HepG2 (cell line): ENCODE measurements around the gene GGA3. TPM values are rescaled to one million over a fixed set of nuclear protein-coding genes. Genes with fewer than 3 reads are reported as not detected.

Source experiments
- ARHGAP35 ChIP-seq: sonication (generic); formaldehyde crosslinking; IDR thresholded peaks from 2 replicates; pipeline ENCODE4 v1.9.0; 2022; ENCODE audit warnings: mild to moderate bottlenecking, inconsistent platforms, moderate library complexity, missing genetic modification reagents, borderline replicate concordance
- ATF1 ChIP-seq: IDR thresholded peaks from 2 replicates; pipeline ENCODE4 v1.6.1; 2016; ENCODE audit warnings: mild to moderate bottlenecking, control low read depth
- BHLHE40 ChIP-seq: IDR thresholded peaks from 2 replicates; pipeline ENCODE4 v1.6.1; 2011; ENCODE audit warnings: low read length, improper control_type of control experiment
- EEA1 ChIP-seq: sonication (generic); formaldehyde crosslinking; IDR thresholded peaks from 2 replicates; pipeline ENCODE4 v1.5.1; 2020; ENCODE audit warnings: mild to moderate bottlenecking, missing genetic modification reagents, borderline replicate concordance
- ELF4 ChIP-seq: sonication (generic); formaldehyde crosslinking; IDR thresholded peaks from 2 replicates; pipeline ENCODE4 v1.5.0; 2020; ENCODE audit warnings: missing genetic modification reagents, mild to moderate bottlenecking, moderate library complexity, borderline replicate concordance
- HOXA5 ChIP-seq: sonication (generic); formaldehyde crosslinking; IDR thresholded peaks from 2 replicates; pipeline ENCODE4 v1.4.0; 2020; ENCODE audit warnings: missing genetic modification reagents
- KLF16 ChIP-seq, 2 experiments: sonication (generic) in 1 of 2; formaldehyde crosslinking in 1 of 2; IDR thresholded peaks; 2 replicates each; pipeline versions ENCODE4 v1.6.1 to v1.8.0; 2016 to 2023; ENCODE audit warnings: missing genetic modification reagents in 2 of 2, missing compliant biosample characterization in 1 of 2
- MTF2 ChIP-seq: sonication (generic); formaldehyde crosslinking; IDR thresholded peaks from 2 replicates; pipeline ENCODE4 v1.5.0; 2020; ENCODE audit warnings: missing genetic modification reagents, borderline replicate concordance
- PRMT3 ChIP-seq: sonication (generic); formaldehyde crosslinking; IDR thresholded peaks from 2 replicates; pipeline ENCODE4 v1.8.1; 2022; ENCODE audit warnings: low read depth, mild to moderate bottlenecking, moderate library complexity, missing genetic modification reagents, borderline replicate concordance
- ZBTB3 ChIP-seq: sonication (generic); formaldehyde crosslinking; IDR thresholded peaks from 2 replicates; pipeline ENCODE4 v1.4.0; 2020; ENCODE audit warnings: low read depth, mild to moderate bottlenecking, moderate library complexity, missing genetic modification reagents, borderline replicate concordance
- ZC3H4 ChIP-seq: sonication (generic); formaldehyde crosslinking; IDR thresholded peaks from 2 replicates; pipeline ENCODE4 v1.4.0; 2020; ENCODE audit warnings: missing genetic modification reagents, borderline replicate concordance
- ZFP90 ChIP-seq: sonication (generic); formaldehyde crosslinking; IDR thresholded peaks from 2 replicates; pipeline ENCODE4 v1.8.0; 2022; ENCODE audit warnings: missing genetic modification reagents, mild to moderate bottlenecking, inconsistent platforms, borderline replicate concordance
- ZNF451 ChIP-seq: sonication (generic); formaldehyde crosslinking; IDR thresholded peaks from 2 replicates; pipeline ENCODE4 v1.5.0; 2020; ENCODE audit warnings: mild to moderate bottlenecking, missing genetic modification reagents
- ZNF672 ChIP-seq: sonication (generic); formaldehyde crosslinking; IDR thresholded peaks from 2 replicates; pipeline ENCODE4 v1.8.1; 2022; ENCODE audit warnings: missing genetic modification reagents
- polyA plus RNA-seq, 8 experiments: library from polyadenylated mRNA; depleted of rRNA in 3 of 8; stranded (reverse) in 7 of 8; unstranded in 1 of 8; fragments of >200 nt; fragmentation: Illumina TruSeq in 4 of 8; extraction: Trizol in 4 of 8; gene quantifications; 2 replicates each; pipeline versions ENCODE4 v1.2.1 to v1.2.3, GENCODE V29; 2011 to 2016; ENCODE audit warnings: low read depth in 4 of 8, missing spikeins in 1 of 8, mixed read lengths in 1 of 8; ENCODE audit not compliant: insufficient read depth in 1 of 8
- total RNA-seq, 5 experiments: library from RNA; depleted of rRNA; stranded (reverse); fragments of >200 nt; fragmentation: Illumina TruSeq; extraction: Trizol; gene quantifications; 2 replicates each; pipeline ENCODE4 v1.2.3, GENCODE V29; 2016; ENCODE audit warnings: low read depth in 1 of 5
- TF ChIP-seq, protein P1 (sequence below): sonication (generic); formaldehyde crosslinking; IDR thresholded peaks from 2 replicates; pipeline ENCODE4 v1.9.0; 2021; ENCODE audit warnings: missing genetic modification reagents, borderline replicate concordance
- TF ChIP-seq, protein P2 (sequence below): sonication (generic); formaldehyde crosslinking; conservative IDR thresholded peaks from 2 replicates; pipeline ENCODE4 v1.5.0; 2020; ENCODE audit warnings: missing genetic modification reagents
- TF ChIP-seq, protein P3 (sequence below): sonication (generic); formaldehyde crosslinking; IDR thresholded peaks from 2 replicates; pipeline ENCODE4 v1.9.0; 2022; ENCODE audit warnings: low read depth, missing genetic modification reagents
- TF ChIP-seq, protein P4 (sequence below): IDR thresholded peaks from 2 replicates; pipeline ENCODE4 v1.6.1; 2016; ENCODE audit warnings: missing compliant biosample characterization, missing genetic modification reagents, borderline replicate concordance
- TF ChIP-seq, protein P5 (sequence below): sonication (generic); formaldehyde crosslinking; IDR thresholded peaks from 2 replicates; pipeline ENCODE4 v1.5.0; 2020; ENCODE audit warnings: missing genetic modification reagents
- TF ChIP-seq, protein P6 (sequence below), 2 experiments: fragments of 450-650 bp in 1 of 2; sonication (generic) in 1 of 2; formaldehyde crosslinking; IDR thresholded peaks; 2 replicates each; pipeline versions ENCODE4 v1.5.0 to v1.8.0; 2020 to 2022; ENCODE audit warnings: mild to moderate bottlenecking in 1 of 2, missing genetic modification reagents in 1 of 2

Gene GGA3
- total and polyA plus RNA-seq, 2 of the 13 experiments (the other 11 are each of a cell fraction or from before 2014, with no cell fraction given): 28.4 to 43.7 TPM

DNA sequence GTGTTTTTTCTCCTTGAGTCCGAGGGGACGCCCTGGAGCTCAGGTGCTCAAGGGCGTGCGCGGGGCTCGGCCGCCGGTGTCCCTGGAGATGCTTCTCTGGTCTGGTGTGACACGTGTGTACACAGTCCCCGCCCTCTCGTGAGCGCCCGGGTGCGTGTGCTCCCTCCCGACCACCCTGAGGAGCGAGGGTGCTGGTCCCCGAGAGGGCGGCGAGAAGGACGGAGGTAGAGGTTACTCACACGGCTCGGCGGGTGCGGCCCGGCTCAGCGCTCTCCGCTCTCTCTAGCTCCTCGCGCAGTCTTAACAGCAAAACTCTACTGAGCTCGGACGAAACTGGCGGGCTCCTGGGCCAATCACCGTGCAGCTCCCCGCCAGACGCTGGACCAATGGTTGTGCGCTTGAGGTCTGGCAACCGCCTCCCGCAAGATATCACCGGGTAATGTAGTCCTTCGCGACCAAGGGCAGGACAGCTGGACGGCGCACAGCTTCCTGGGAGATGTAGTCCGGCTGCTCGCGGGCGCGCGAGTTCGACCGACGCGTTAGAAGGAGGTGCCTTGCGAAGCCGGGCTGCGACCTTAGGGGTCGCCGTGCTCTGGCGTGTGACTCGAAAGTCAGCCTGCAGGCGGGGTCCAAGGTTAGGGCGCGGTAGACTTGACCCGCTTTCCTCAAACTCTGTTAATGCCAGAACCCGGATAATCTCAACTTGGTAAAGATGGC, 27.9 kb upstream of the GGA3 start, which contains the start of gene SLC25A19 (continued):
- TF ChIP-seq, protein P1, sequence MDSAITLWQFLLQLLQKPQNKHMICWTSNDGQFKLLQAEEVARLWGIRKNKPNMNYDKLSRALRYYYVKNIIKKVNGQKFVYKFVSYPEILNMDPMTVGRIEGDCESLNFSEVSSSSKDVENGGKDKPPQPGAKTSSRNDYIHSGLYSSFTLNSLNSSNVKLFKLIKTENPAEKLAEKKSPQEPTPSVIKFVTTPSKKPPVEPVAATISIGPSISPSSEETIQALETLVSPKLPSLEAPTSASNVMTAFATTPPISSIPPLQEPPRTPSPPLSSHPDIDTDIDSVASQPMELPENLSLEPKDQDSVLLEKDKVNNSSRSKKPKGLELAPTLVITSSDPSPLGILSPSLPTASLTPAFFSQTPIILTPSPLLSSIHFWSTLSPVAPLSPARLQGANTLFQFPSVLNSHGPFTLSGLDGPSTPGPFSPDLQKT (CRISPR knock-in tag): no peak
- no peak for TF ChIP-seq MTF2 (CRISPR knock-in tag)
- TF ChIP-seq, protein P2, sequence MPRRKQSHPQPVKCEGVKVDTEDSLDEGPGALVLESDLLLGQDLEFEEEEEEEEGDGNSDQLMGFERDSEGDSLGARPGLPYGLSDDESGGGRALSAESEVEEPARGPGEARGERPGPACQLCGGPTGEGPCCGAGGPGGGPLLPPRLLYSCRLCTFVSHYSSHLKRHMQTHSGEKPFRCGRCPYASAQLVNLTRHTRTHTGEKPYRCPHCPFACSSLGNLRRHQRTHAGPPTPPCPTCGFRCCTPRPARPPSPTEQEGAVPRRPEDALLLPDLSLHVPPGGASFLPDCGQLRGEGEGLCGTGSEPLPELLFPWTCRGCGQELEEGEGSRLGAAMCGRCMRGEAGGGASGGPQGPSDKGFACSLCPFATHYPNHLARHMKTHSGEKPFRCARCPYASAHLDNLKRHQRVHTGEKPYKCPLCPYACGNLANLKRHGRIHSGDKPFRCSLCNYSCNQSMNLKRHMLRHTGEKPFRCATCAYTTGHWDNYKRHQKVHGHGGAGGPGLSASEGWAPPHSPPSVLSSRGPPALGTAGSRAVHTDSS (CRISPR knock-in tag): no peak
- TF ChIP-seq ZBTB3 (CRISPR knock-in tag): no peak
- TF ChIP-seq EEA1 (CRISPR knock-in tag): 0 out of 2 replicates have a peak, but pooled peaks have one; percentile 79
- TF ChIP-seq ZC3H4 (CRISPR knock-in tag): no peak
- TF ChIP-seq, protein P3, sequence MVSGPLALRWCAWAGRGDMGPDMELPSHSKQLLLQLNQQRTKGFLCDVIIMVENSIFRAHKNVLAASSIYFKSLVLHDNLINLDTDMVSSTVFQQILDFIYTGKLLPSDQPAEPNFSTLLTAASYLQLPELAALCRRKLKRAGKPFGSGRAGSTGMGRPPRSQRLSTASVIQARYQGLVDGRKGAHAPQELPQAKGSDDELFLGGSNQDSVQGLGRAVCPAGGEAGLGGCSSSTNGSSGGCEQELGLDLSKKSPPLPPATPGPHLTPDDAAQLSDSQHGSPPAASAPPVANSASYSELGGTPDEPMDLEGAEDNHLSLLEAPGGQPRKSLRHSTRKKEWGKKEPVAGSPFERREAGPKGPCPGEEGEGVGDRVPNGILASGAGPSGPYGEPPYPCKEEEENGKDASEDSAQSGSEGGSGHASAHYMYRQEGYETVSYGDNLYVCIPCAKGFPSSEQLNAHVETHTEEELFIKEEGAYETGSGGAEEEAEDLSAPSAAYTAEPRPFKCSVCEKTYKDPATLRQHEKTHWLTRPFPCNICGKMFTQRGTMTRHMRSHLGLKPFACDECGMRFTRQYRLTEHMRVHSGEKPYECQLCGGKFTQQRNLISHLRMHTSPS (CRISPR knock-in tag): no peak
- TF ChIP-seq ZNF672 (CRISPR knock-in tag): no peak
- no peak for TF ChIP-seq PRMT3 (CRISPR knock-in tag)
- TF ChIP-seq ELF4 (CRISPR knock-in tag): peak; percentile 58; the same call in 1 of the 2 replicates
- TF ChIP-seq KLF16 (CRISPR knock-in tag; IDR thresholded peaks at IDR 0.05): peak in 1 of 2 experiments; percentile 87; a peak in 2 of 4 replicates
- TF ChIP-seq, protein P4, sequence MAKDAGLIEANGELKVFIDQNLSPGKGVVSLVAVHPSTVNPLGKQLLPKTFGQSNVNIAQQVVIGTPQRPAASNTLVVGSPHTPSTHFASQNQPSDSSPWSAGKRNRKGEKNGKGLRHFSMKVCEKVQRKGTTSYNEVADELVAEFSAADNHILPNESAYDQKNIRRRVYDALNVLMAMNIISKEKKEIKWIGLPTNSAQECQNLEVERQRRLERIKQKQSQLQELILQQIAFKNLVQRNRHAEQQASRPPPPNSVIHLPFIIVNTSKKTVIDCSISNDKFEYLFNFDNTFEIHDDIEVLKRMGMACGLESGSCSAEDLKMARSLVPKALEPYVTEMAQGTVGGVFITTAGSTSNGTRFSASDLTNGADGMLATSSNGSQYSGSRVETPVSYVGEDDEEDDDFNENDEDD: peak; percentile 87; the same call in 1 of the 2 replicates
- peak; percentile 98; the same call in 1 of the 2 replicates for TF ChIP-seq ZFP90 (CRISPR knock-in tag)
- peak; percentile 89; the same call in 1 of the 2 replicates for TF ChIP-seq HOXA5
- TF ChIP-seq, protein P5, sequence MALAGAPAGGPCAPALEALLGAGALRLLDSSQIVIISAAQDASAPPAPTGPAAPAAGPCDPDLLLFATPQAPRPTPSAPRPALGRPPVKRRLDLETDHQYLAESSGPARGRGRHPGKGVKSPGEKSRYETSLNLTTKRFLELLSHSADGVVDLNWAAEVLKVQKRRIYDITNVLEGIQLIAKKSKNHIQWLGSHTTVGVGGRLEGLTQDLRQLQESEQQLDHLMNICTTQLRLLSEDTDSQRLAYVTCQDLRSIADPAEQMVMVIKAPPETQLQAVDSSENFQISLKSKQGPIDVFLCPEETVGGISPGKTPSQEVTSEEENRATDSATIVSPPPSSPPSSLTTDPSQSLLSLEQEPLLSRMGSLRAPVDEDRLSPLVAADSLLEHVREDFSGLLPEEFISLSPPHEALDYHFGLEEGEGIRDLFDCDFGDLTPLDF (CRISPR knock-in tag): peak; percentile 89
- peak; percentile 14; the same call in 1 of the 2 replicates for TF ChIP-seq BHLHE40
- no peak; the same call in 1 of the 2 replicates for TF ChIP-seq ZNF451 (CRISPR knock-in tag)
- TF ChIP-seq ATF1 (CRISPR knock-in tag): peak; percentile 82
- no peak; the same call in 1 of the 2 replicates for TF ChIP-seq ARHGAP35 (CRISPR knock-in tag)
- TF ChIP-seq, protein P6, sequence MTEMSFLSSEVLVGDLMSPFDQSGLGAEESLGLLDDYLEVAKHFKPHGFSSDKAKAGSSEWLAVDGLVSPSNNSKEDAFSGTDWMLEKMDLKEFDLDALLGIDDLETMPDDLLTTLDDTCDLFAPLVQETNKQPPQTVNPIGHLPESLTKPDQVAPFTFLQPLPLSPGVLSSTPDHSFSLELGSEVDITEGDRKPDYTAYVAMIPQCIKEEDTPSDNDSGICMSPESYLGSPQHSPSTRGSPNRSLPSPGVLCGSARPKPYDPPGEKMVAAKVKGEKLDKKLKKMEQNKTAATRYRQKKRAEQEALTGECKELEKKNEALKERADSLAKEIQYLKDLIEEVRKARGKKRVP (CRISPR knock-in tag; IDR thresholded peaks at IDR 0.05): peak in 1 of 2 experiments; percentile 49; a peak in 2 of 4 replicates
